Tibial nerve (tissue), 4 donors: ENCODE data around the gene SUN2.

Experiments
- EP300 ChIP-seq, 2 donors: sonication (generic); formaldehyde crosslinking; IDR thresholded peaks; one replicate each; pipeline ENCODE4 v1.6.1; 2017; ENCODE audit warnings: antibody characterized with exemption in 2 of 2, mild to moderate bottlenecking in 1 of 2
- POLR2A ChIP-seq, 2 donors: fragments of 450-650 bp; IDR thresholded peaks; one replicate each; pipeline ENCODE4 v1.6.1; 2017; ENCODE audit warnings: antibody characterized with exemption in 2 of 2, mild to moderate bottlenecking in 2 of 2, moderate library complexity in 2 of 2
- TF ChIP-seq, protein P1 (sequence below), 5 experiments: fragments of 200-600 bp in 3 of 5; fragments of 450-650 bp in 2 of 5; sonication (generic) in 3 of 5; IDR thresholded peaks; one replicate each; pipeline ENCODE4 v1.5.1; 2016 to 2019; ENCODE audit warnings: antibody characterized with exemption in 5 of 5, mild to moderate bottlenecking in 3 of 5, moderate library complexity in 2 of 5

DNA sequence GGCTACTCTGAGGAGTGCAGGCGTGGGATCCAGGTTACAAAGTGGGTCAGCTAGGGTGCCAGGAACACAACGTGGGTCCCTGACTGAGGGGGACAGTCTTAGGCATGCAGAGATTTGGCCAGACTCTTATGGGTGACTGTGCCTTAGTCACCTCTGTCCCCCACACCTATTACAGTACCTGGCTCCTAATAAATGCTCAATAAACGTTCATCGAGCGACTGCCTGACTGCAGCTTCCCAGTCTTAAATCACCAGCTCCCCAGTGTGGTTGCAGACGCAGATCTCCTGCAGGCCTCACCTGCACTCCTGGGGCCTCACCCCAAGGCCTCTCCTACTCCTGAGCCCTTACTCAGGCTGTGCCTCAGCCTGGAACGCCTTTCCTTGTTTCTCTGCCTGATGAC lies 3.2 kb upstream of the SUN2 start:
- TF ChIP-seq, protein P1, sequence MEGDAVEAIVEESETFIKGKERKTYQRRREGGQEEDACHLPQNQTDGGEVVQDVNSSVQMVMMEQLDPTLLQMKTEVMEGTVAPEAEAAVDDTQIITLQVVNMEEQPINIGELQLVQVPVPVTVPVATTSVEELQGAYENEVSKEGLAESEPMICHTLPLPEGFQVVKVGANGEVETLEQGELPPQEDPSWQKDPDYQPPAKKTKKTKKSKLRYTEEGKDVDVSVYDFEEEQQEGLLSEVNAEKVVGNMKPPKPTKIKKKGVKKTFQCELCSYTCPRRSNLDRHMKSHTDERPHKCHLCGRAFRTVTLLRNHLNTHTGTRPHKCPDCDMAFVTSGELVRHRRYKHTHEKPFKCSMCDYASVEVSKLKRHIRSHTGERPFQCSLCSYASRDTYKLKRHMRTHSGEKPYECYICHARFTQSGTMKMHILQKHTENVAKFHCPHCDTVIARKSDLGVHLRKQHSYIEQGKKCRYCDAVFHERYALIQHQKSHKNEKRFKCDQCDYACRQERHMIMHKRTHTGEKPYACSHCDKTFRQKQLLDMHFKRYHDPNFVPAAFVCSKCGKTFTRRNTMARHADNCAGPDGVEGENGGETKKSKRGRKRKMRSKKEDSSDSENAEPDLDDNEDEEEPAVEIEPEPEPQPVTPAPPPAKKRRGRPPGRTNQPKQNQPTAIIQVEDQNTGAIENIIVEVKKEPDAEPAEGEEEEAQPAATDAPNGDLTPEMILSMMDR (IDR thresholded peaks at IDR 0.05), result no peak
- no peak for TF ChIP-seq POLR2A (IDR thresholded peaks at IDR 0.05)
- TF ChIP-seq EP300 (IDR thresholded peaks at IDR 0.05), result no peak
